Endodermal cell (in vitro differentiated cells): ENCODE data around the gene PIAS1. TPM values are rescaled to one million over a fixed set of nuclear protein-coding genes. Genes with fewer than 3 reads are reported as not detected.

Experiments used
- DNase-seq: peaks from one replicate; pipeline ENCODE4 v3.0.0-alpha.2; 2017
- H3K27ac ChIP-seq: 2 replicates; pipeline ENCODE4 v1.5.1; 2013; ENCODE audit warnings: mild to moderate bottlenecking, low read depth, low read length, moderate library complexity
- H3K27me3 ChIP-seq: 2 replicates; pipeline ENCODE4 v1.6.1; 2013; ENCODE audit warnings: mild to moderate bottlenecking, low read length, moderate library complexity; ENCODE audit not compliant: insufficient read depth, control insufficient read depth, poor library complexity, severe bottlenecking
- H3K36me3 ChIP-seq: 2 replicates; pipeline ENCODE4 v1.7.0; 2013; ENCODE audit warnings: mild to moderate bottlenecking, low read length, moderate library complexity; ENCODE audit not compliant: control insufficient read depth, insufficient read depth
- H3K4me1 ChIP-seq: one replicate; pipeline ENCODE4 v1.7.0; 2013; ENCODE audit warnings: low read length; ENCODE audit not compliant: control insufficient read depth, insufficient read depth
- H3K4me3 ChIP-seq: 2 replicates; pipeline ENCODE4 v1.5.1; 2013; ENCODE audit warnings: mild to moderate bottlenecking, low read length, moderate library complexity
- H3K9ac ChIP-seq: 2 replicates; pipeline ENCODE4 v1.6.1; 2013; ENCODE audit warnings: mild to moderate bottlenecking, low read length, moderate library complexity; ENCODE audit not compliant: poor library complexity, severe bottlenecking; ENCODE audit errors: extremely low read depth
- H3K9me3 ChIP-seq: 2 replicates; pipeline ENCODE4 v1.6.1; 2013; ENCODE audit warnings: mild to moderate bottlenecking, low read length, moderate library complexity; ENCODE audit not compliant: control insufficient read depth
- H3K27ac Mint-ChIP-seq: 2 replicates; pipeline ENCODE4 v1.8.0; 2020; ENCODE audit warnings: mixed read lengths
- H3K27me3 Mint-ChIP-seq: 2 replicates; pipeline ENCODE4 v1.8.0; 2021; ENCODE audit warnings: mild to moderate bottlenecking, mixed read lengths; ENCODE audit not compliant: insufficient read depth
- H3K36me3 Mint-ChIP-seq: 2 replicates; pipeline ENCODE4 v1.8.0; 2020; ENCODE audit warnings: low read depth, mixed read lengths
- H3K4me1 Mint-ChIP-seq: 2 replicates; pipeline ENCODE4 v1.8.0; 2020; ENCODE audit warnings: mixed read lengths
- H3K4me3 Mint-ChIP-seq: 2 replicates; pipeline ENCODE4 v1.8.0; 2020; ENCODE audit warnings: mild to moderate bottlenecking, moderate library complexity, mixed read lengths
- H3K9me3 Mint-ChIP-seq: 2 replicates; pipeline ENCODE4 v1.8.0; 2020; ENCODE audit warnings: mild to moderate bottlenecking, mixed read lengths
- CTCF ChIP-seq: fragments of 200-600 bp; sonication (generic); conservative IDR thresholded peaks from 2 replicates; pipeline ENCODE4 v1.5.0; 2021; ENCODE audit warnings: antibody characterized with exemption, mild to moderate bottlenecking
- WGBS, 2 experiments: methylation state at CpG; one replicate each; pipeline versions ENCODE4 v1.1.5 to v1.1.7; 2013; ENCODE audit warnings: missing lambda C conversion rate in 2 of 2, mixed read lengths in 1 of 2; ENCODE audit not compliant: insufficient coverage in 1 of 2, insufficient read length in 1 of 2; 5-methylcytosine and 5-hydroxymethylcytosine counted together
- total RNA-seq, 2 donors: library from RNA; stranded (reverse); fragmentation: NEBNext Ultra II Directional in 1 of 2; extraction: Animal tissue kit (Norgen Biotek cat#: 25700) in 1 of 2; gene quantifications; 2 replicates in 1 of 2; 3 replicates in 1 of 2; pipeline ENCODE4 v1.2.1, GENCODE V29; 2021

Gene PIAS1
- total RNA-seq, 2 donors from 2014 or later = 38.0 to 40.1 TPM

GRCh38 chr15:68183616-68184315 lies 129.7 kb downstream of the PIAS1 start:
- no peak overlapping the region for H3K4me3 Mint-ChIP-seq
- Histone ChIP-seq H3K9me3 (no peaks in the 10 kb centered on the region), H3K4me3 (no peak overlapping the region), H3K27me3 (no peaks in the 10 kb centered on the region), H3K36me3 (peaks cover 66% of the 10 kb centered on the region), H3K9ac (no peak overlapping the region), H3K4me1 (no peaks in the 10 kb centered on the region), H3K27ac (no peak overlapping the region)
- WGBS, 2 experiments = 92 to 97% methylated on average over 2 of the region's 5 CpGs
- no peaks in the 10 kb centered on the region for H3K27me3 Mint-ChIP-seq
- no peak for DNase-seq
- H3K27ac Mint-ChIP-seq = no peak overlapping the region
- no peaks in the 10 kb centered on the region for H3K9me3 Mint-ChIP-seq
- H3K36me3 Mint-ChIP-seq = peaks cover 47% of the 10 kb centered on the region
- H3K4me1 Mint-ChIP-seq = no peaks in the 10 kb centered on the region
- no peak for TF ChIP-seq CTCF

- H3K9me3 Mint-ChIP-seq = no peaks in the 10 kb centered on the region
- H3K4me1 ChIP-seq = no peaks in the 10 kb centered on the region
- H3K36me3 ChIP-seq = peaks cover 69% of the 10 kb centered on the region
- H3K9ac ChIP-seq = no peak overlapping the region
- no peaks in the 10 kb centered on the region for H3K4me1 Mint-ChIP-seq
- no peak overlapping the region for H3K4me3 Mint-ChIP-seq
- H3K27me3 Mint-ChIP-seq = no peaks in the 10 kb centered on the region
- DNase-seq = no peak
- no peak overlapping the region for H3K27ac Mint-ChIP-seq
- WGBS, 2 experiments = 94 to 98% methylated on average over 5 of the region's 5 CpGs
- TF ChIP-seq CTCF = no peak
- no peaks in the 10 kb centered on the region for H3K27me3 ChIP-seq
- no peak overlapping the region for H3K27ac ChIP-seq
- no peak overlapping the region for H3K4me3 ChIP-seq
- H3K9me3 ChIP-seq = no peaks in the 10 kb centered on the region
- H3K36me3 Mint-ChIP-seq = peaks cover 46% of the 10 kb centered on the region
Measured at GRCh38 chr15:68184616-68185480, 130.7 kb downstream of the PIAS1 start.

GRCh38 chr15:68186671-68187397 lies 132.7 kb downstream of the PIAS1 start:
- Histone ChIP-seq H3K4me3 (no peak overlapping the region), H3K27me3 (no peaks in the 10 kb centered on the region), H3K9me3 (no peaks in the 10 kb centered on the region), H3K9ac (no peak overlapping the region), H3K27ac (no peak overlapping the region), H3K36me3 (peaks cover 70% of the 10 kb centered on the region), H3K4me1 (peaks cover 5% of the 10 kb centered on the region)
- no peak overlapping the region for H3K4me3 Mint-ChIP-seq
- H3K4me1 Mint-ChIP-seq = peaks cover 10% of the 10 kb centered on the region
- no peak for TF ChIP-seq CTCF
- DNase-seq = no peak
- H3K36me3 Mint-ChIP-seq = peaks cover 37% of the 10 kb centered on the region
- 50 to 89% methylated on average over 2 to 5 of the region's 5 CpGs for WGBS, 2 experiments
- no peaks in the 10 kb centered on the region for H3K9me3 Mint-ChIP-seq
- H3K27me3 Mint-ChIP-seq = no peaks in the 10 kb centered on the region
- no peak overlapping the region for H3K27ac Mint-ChIP-seq
